ENCODE measurements around the gene ZFAND3. TPM values are rescaled to one million over a fixed set of nuclear protein-coding genes. Genes with fewer than 3 reads are reported as not detected.
A peak's percentile ranks its signal among the peaks of the same experiment; 100 is the strongest.

Gene ZFAND3
- polyA plus RNA-seq, 3 donors, result 144 to 156 (median 149) TPM

DNA sequence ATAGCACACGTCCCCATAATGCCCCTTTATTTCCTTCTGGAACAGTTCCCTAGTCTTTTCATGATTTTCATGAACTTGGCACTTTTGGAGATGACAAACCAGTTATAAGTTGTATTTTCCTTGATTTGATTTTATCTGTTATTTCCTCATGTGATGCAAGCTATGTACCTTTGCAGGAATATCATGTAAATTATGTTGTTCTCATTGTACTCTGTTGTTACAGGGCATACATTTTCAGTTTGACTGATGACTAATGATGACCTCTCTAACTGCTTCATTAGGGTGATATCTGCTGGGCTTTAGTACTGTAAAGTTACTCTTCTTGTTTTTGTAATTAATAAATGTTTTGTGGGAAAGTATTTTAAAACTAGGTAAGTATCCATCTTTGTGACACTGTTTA is 147.3 kb downstream of the ZFAND3 start:
- no peak for DNase-seq

DNA sequence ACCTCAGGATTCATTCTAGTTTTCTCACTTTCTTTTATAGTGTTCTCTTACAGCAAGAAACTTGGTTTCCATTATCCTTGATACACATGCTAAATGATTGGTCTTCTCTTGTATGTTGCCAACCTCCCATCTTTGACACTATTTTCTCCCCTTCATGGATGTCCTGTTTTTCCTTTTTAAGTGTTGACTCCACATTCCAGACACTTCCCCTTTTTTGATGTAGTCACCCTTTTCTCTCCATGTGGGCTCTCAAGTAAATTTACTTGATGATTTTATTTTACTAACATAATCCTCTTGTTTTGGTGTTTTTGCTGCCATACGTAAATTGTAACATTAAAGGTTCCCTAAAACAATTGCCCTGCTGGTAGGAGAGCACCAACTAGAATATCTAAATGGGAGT is 148.1 kb downstream of the ZFAND3 start:
- no peak for DNase-seq

DNA sequence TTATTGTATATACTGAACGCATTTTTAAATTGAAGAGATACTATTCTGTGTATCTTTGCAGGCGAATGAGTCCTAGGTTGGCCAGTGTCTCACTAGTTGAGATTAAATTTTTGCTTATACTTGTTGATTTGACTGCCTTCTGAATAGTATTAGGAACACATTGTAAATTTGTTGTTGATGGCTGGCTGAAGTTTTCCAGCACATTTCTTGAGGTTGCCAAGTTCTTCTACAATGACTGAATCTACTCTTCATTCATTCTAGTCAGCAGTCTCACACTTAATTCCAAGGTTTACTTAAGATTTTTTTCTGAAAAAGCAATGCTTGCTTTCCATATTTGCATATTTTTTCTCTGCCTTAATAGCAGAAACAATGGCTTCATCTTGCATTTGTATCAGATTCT is 151.7 kb downstream of the ZFAND3 start:
- no peak for DNase-seq

DNA sequence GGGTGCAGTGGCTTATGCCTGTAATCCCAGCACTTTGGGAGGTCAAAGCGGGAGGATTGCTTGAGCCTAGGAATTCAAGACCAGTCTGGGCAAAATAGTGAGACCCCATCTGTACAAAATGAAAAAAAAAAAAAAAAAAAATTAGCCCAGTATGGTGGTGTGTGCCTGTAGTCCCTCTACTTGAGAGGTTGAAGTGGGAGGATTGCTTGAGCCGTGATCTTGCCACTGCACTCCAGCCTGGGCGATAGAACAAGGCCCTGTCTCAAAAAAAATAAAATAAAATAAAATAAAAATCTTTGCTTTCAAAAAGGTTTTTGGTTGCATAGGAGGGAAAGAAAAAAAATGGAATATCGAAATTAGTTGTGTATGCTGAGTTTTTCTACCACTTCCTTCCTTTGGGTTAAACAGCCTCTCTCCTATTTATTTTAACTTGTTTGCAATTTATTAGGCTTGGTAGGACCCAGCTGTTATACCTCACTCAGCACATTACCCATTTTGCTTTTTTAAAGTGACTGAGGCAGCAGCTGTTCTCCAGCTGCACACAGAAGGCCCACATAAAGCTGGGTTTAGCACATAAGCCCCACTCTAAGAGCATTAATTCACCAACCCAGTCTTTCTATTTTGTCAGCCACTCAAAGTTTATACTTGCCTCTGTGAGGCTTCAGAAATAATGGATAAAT is 152.3 kb downstream of the ZFAND3 start:
- peak; percentile 69 for DNase-seq

DNA sequence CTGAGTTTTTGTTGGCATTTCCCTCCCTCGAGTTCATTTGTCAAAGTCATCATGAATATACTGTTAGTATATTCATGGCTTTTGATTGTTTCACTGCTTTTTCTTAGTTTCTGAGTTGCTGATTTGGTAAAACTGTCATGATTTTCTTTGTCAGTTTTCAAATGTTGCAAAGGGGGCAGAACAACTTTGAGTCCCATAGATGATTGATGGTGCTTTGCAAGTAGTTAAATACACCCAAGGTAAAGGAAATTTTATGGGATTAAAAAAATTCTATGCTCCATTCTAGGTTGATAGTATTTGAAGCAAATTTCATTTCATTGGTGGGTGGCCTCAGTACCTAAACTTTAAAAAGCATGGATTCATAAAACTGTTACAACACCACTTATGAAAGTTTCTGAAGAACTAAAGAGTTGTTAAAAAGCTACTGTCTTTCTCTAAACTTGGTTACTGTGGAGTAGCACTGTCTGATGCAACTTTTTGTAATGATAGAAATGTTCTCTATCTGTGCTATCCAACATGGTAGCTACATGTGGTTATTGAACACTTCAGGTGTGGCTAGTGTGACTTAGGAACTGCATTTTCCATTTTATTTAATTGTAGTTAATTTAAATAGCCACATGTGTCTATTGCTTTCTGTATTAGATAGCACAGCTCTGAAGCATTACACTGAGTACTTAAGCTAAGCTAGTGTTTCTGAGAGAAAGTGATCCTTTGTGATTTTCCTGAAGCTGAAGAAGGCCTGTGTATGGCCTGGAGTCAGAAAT is 153.6 kb downstream of the ZFAND3 start:
- no peak for DNase-seq

DNA sequence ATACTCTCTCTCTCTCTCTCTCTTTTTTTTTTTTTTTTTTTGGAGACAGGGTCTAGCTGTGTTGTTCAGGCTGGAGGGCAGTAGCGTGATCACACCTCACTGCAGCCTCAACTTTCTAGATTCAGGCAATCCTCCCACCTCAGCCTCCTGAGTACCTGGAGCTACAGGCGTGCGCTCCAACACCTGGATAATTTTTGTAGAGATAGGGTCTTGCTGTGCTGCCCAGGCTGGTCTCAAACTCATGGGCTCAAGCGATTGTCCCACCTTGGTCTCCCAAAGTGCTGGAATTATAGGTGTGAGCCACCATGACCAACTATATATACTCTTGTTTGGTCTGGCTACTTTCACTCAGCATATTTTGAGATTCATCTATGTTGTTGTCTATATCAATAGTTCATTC is 154.9 kb downstream of the ZFAND3 start:
- no peak for DNase-seq

DNA sequence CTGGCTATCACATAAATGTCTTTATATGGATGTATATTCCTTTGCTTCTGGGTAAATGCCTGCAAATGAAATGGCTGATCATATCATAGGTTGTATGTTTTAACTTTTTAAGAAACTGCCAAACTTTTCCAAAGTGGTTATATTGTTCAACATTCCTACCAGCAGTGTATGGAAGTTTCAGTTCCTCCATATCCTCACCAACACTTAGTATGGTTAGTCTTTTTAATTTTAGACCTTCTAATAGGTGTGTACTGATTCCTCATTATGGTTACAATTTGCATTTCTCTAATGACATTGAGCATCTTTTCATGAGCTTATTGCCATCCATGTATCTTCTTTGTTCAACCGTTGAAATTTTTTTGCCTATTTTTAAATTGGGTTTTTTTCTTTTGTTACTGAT is 155.4 kb downstream of the ZFAND3 start:
- DNase-seq, result no peak

DNA sequence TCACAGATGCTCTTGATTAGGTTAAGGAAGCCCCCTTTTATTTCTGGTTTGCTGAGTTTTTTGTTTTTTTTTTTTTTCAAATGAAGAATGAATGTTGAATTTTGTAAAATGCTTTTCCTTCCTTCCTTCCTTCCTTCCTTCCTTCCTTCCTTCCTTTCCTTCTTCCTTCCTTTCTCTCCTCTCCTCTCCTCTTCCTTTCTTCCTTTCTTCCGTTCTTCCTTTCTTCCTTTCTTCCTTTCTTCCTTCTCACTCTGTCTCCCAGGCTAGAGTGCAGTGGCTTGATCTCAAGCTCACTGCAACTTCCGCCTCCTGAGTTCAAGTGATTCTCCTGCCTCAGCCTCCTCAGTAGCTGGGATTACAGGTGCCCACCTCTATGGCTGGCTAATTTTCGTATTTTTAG is 158.2 kb downstream of the ZFAND3 start:
- DNase-seq, result no peak

DNA sequence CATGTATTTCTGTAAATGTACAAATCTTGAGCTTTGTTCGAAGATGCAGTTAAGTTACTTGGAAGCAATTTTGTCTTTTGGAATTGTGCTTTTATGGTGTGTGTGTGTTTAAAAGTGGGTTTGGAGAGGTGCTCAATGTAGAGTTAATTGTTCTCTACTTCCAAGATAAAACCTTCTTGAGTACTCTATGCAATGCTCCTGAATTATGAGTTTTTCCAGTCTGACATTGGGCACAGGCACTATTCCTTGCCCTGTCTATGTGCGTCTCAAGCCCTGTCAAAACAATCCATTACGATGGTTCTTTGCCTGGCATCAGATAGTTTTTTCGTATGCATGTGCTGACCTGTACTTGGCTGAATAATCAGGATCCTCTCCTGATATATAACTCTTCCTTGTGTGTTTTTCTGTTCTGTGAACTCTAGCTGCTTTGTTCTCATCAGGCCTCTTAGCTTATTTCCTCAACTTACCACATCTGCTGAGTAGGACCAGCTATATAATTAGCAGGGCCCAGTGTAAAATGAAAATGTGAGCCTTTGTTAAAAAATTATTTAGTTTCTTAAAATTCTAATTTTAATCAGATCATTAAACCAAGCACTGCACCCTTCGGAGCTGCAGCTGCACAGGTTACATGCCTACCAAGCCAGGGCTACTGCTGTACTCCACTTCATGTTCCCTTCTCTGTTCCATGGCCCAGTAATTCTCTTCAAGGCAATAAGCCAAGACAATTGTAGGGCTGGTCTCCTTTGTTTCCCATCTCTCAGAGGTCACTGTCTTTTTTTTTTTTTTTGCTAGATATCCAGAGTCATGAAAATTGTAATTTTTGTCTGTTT is 160.1 kb downstream of the ZFAND3 start:
- DNase-seq, result no peak

DNA sequence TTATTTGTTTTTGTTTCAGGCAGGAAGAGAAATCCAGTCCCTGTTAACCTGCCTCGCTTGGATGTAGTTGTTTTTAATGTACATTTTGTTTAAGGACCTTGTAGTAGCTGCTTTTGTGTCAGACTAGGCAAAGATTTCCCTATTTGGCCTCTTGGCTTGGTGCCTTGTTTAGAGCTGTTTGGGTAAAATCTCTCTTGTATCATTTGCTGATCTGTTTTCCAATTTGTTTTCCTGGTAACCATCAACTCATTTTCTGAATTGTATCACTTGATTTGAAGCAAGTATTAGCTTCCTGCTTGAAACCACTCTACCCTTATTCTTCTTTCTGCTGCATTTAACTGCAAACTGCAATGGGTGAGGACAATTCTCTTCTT is 160.7 kb downstream of the ZFAND3 start:
- no peak for DNase-seq

DNA sequence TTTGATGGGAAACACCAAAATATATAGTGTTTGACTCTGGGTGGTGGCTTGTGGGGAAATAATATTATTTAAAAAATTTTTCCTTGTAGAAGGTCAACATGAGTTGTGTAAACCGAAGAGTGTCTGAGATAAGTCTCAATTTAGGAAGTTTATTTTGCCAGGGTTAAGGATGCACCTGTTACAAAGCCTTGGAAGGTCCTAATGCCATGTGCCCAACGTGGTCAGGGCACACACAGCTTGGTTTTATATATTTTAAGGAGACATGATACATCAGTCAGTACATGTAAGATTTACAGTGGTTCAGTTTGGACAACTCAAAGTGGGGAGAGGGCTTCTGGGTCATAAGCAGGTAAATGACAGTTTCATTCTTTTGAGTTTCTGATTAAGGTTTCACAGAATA is 162.1 kb downstream of the ZFAND3 start:
- no peak for DNase-seq

DNA sequence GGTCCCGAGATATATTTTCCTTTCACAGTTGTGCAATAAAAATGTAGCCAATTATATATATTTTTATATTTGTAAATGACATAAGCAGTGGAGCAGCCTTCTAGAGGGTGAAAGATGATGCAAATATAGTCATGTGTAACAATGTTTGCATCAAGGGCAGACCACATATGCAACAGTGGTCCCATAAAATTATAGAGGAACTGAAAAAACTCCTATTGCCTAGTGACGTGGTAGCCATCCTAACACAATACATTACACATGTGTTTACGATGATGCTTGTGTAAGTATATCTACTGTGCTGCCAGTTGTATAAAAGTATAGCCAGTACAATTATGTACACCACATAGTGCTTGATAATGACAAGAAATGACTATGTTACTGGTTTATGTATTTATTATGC is 162.8 kb downstream of the ZFAND3 start:
- DNase-seq, result no peak

DNA sequence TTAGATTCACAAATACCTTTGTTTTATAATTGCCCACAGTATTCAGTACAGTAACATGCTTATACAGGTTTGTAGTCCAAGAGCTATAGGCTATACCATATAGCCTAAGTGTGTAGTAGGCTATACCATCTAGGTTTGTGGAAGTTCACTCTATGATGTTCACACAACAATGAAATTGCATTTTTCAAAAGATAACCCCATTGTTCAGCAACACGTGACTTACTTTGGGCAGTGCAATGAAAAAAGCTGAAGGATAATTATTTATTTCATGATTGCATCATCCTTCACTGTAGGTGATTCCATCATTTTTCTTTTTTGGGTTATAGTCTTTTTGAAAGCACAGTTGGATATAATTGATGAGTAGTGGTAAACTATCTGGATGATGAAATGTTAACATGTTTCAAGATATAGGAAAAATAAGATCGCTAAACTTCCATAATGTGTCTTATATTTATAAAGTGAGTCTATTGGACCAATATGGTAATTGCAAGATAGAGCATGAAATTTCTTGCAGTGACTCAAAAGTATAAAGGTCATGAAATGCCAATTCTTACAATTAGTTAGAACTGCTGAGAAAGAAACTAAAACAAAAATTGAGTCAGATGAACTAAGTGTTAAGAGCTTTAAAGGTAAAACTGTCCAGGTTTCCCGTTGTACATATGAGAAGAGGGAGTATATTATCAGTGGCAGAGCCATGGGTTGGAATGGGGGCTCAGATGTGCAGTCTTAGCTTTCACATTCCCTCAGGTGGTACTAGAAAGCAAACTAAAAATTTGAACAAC is 164.4 kb downstream of the ZFAND3 start:
- no peak for DNase-seq

DNA sequence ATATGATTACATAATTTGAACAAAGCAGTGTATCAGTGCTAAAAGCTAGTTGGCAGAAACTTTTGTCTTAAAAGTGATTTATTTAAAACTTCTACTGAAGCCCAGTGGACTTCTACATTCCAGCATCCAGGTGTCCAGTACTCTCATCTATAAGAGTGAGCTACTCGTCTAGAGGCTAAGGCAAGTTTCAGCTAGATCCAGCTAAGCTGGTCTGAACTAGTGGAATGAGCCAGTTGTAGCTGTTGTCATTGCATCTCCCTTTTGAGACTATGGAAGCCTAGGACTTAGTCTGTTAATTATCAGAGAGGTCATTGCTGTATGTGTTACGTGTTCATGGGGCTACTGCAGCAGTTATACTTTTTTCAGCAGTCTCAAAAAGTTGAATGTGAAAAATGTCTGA is 165.1 kb downstream of the ZFAND3 start:
- no peak for DNase-seq

DNA sequence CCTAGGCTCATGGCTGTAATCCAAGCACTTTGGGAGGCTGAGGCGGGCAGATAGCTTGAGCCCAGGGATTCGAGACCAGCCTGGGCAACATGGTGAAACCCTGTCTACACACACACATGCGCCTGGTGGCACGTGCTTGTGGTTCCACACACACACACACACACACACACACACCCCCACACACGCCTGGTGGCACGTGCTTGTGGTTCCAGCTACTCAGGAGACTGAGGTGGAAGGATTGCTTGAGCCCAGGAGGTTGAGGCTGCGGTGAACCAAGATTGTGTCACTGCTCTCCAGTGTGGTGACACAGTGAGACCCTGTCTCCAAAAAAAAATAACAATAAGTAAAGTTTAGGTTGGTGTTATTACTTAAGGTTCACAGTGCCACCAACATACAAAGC is 165.8 kb downstream of the ZFAND3 start:
- no peak for DNase-seq

DNA sequence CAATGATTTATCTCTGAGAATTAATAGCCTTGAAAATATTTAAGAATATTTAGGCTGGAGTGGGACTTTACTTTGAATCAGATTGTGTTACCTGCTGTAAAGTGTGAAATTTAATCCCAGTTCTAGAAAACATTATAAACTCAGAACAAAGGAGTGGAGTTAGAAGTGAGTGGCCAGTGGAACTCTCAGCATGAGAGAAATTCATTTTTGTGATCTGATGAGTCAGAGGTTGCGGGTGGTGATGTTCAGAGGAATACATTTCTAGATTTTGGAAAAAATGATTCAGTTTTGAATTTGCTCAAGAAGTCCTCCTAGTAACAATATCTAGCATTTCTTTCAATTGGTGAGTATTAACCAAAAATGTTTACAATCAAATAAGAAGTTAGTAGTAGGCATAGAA is 167.5 kb downstream of the ZFAND3 start:
- DNase-seq, result no peak

DNA sequence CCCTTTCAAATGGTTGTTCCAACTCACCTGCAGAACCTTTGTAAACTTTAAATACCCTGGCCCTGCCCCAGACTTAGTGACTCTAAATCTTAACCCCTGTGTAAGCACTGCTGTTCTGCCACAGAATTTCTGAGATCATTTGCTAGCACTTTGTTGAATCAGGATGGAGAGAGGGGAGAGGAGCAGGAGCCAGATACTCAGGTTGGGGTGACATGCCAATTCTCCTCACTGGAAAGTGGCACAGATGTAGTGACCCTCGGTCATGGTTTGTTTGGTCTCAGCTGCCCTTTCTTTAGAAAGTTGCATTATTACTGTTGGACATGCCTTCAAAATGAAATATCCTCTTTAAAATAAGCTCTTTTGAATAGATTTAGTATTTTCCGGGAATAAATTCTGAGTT is 168.0 kb downstream of the ZFAND3 start:
- DNase-seq, result no peak

DNA sequence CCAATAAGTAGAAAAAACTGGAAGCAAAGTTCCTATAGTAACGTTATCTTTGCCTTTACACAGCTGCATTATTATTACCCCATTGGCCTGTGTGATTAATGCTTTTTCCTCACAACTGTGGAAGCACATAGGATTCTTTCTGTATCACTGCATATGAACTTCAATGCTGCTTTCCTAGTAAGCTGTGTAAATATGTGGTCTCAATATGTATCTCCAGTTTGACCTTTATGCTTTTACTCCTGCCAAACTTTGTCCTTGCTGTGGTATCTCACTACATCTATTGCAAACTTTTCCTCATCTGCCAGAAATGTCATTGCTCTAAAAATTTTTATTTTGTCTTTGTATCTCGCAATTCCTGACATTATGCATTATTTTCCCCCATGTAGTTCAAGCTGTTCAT is 168.6 kb downstream of the ZFAND3 start:
- DNase-seq, result no peak

DNA sequence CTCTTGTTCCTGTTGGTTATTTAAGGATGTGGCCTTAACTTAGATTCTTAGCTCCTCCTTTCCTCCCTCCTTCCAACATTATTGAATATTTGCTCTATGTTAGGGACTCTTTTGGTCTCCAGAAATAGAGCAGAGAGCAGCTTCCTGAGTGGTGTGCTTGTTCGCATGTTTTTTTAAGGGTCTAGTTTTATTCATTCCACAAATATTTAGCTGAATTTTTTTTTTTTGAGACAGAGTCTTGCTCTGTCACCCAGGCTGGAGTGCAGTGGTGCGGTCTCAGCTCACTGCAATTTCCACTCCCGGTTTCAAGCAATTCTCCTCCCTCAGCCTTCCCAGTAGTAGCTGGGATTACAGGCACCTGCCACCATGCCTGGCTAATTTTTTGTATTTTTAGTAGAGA is 169.2 kb downstream of the ZFAND3 start:
- no peak for DNase-seq

DNA sequence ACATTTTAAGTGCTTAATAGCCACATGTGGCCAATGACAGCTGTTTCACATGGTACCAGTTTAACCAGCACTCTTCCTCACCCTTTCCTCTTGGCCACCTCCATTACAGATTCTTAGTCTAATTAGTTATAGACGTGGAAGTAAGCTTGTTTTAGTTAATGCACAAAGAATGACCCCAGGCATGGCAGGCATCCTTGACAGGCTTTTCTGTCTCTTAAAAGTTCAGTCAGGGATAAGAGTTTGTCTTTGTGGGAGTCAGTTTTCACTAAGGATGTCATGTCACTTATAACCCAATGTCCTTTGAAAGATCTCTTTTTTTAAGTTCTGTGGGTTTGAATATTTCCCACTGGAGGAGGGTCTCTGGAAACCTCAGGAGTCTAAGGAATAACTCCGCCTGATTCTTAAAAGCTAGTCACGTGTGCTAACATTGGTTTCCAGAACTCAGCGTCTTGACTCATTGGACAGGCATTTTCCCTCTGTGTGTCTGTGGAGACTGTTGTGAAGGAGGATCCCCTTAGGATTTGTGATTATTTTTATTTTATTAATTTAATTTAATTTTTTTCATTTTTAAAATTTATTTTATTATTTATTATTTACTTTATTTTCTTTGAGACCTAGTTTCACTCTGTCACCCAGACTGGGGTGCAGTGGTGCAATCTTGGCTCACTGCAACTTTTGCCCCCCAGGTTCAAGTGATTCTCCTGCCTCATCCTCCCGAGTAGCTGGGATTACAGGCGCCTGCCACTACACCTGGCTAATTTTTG is 171.4 kb downstream of the ZFAND3 start:
- no peak for DNase-seq

DNA sequence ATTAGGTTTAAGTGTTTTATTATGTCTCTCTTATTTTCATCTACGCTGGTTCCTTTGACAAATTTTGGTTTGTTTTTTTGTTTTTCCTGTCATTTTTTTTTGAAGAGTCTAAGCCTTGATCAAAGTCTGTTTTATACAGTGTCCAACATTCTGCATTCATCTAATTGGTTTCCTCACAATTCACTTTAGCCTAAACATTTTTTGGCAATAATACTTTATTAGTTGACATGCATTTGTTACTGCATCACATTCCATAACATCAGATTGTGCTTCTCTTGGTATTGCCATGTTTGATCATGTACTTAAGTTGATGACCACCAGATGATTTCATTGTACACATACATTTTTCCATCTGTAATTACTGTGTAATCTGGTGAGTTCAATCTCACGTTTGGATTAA is 173.2 kb downstream of the ZFAND3 start:
- no peak for DNase-seq
